Measurements from ENCODE around the gene TBC1D30. TPM values are rescaled to one million over a fixed set of nuclear protein-coding genes. Genes with fewer than 3 reads are reported as not detected.

Gene TBC1D30
- total RNA-seq, 4 donors from 2014 or later: 7.0 to 31.3 (median 9.0) TPM

DNA sequence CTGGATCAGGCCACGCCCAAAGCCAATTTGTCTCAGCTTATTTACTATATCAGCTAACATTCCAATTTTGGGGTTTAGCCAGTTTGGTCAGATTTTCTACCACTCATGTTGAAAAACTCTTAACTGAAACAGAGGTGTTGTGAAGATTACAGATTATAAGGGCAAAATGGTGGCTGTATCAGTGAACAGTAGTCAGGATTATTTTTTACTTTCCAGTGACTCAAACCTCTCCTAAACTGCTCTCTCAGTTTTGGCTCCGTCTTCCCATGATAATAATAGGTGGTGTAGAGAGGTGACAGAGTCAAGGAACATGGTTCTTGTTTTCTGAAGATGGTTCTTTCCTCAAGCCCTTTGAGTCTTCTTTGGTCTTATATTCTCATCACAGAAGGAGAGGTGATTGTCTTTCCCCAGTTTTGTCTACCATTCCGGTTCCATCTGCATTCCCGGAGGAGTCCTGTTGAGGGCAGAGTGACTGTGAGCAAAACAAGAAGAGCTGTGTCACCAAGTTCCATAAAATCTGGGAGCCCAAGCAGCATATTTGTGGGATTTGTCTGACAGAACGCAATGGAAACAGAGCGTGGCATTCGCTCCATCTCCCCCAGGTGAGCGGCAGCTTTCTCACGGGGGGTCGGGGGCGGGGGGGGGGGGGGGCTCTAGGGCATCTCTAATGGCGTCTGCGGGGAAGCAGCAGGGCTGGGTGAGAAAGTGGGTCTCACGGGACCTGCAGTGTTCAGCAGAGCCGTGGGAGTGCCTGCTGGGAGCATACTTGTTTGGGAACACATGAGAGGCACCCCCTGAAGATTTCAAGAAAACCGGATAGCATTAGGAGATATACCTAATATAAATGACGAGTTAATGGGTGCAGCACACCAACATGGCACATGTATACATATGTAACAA is 59.1 kb downstream of the TBC1D30 start:
- no peak overlapping the region for H3K4me3 ChIP-seq (replicated peaks in 1 of 3)

DNA sequence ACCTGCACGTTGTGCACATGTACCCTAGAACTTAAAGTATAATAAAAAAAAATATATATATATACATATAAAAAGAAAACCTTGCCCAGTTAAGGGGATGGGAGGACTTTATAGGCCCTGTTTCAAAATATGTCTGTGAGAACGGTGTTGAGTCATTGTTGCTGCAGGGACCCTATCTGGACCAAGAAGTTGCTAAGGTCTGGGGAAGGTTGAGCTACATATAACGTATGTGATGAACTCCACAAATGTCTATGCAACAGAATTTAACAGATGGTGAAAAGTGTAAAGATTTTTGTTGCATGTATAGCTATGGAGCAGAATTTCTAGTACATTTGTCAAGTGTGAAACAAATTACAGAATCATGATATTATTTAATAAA is 59.7 kb downstream of the TBC1D30 start:
- H3K27me3 ChIP-seq: no peaks in the 10 kb centered on the region
- TF ChIP-seq, protein P1, sequence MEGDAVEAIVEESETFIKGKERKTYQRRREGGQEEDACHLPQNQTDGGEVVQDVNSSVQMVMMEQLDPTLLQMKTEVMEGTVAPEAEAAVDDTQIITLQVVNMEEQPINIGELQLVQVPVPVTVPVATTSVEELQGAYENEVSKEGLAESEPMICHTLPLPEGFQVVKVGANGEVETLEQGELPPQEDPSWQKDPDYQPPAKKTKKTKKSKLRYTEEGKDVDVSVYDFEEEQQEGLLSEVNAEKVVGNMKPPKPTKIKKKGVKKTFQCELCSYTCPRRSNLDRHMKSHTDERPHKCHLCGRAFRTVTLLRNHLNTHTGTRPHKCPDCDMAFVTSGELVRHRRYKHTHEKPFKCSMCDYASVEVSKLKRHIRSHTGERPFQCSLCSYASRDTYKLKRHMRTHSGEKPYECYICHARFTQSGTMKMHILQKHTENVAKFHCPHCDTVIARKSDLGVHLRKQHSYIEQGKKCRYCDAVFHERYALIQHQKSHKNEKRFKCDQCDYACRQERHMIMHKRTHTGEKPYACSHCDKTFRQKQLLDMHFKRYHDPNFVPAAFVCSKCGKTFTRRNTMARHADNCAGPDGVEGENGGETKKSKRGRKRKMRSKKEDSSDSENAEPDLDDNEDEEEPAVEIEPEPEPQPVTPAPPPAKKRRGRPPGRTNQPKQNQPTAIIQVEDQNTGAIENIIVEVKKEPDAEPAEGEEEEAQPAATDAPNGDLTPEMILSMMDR (IDR thresholded peaks at IDR 0.05): no peak
- no peak for TF ChIP-seq POLR2A (IDR thresholded peaks at IDR 0.05)
- no peak overlapping the region for H3K27ac ChIP-seq
- DNase-seq: no peak
- H3K4me1 ChIP-seq: no peaks in the 10 kb centered on the region
- no peaks in the 10 kb centered on the region for H3K36me3 ChIP-seq
- WGBS, 2 donors: 90% methylated on average over 3 of the region's 3 CpGs
- intact Hi-C loops (cut with DNase I): no loop called here
- H3K9me3 ChIP-seq: no peaks in the 10 kb centered on the region
- no peak overlapping the region for H3K4me3 ChIP-seq (replicated peaks in 1 of 3)

More for the DNA sequence above, 59.1 kb downstream of the TBC1D30 start:
- H3K27ac ChIP-seq: no peak overlapping the region
- no peaks in the 10 kb centered on the region for H3K4me1 ChIP-seq
- no peak for TF ChIP-seq POLR2A (IDR thresholded peaks at IDR 0.05)
- TF ChIP-seq, protein P1 (IDR thresholded peaks at IDR 0.05): no peak
- no peaks in the 10 kb centered on the region for H3K36me3 ChIP-seq
- WGBS, 2 donors: 62 to 80% methylated on average over 16 to 17 of the region's 17 CpGs
- no peaks in the 10 kb centered on the region for H3K9me3 ChIP-seq
- no peak for DNase-seq
- H3K27me3 ChIP-seq: no peaks in the 10 kb centered on the region
- intact Hi-C loops (cut with DNase I): no loop called here

DNA sequence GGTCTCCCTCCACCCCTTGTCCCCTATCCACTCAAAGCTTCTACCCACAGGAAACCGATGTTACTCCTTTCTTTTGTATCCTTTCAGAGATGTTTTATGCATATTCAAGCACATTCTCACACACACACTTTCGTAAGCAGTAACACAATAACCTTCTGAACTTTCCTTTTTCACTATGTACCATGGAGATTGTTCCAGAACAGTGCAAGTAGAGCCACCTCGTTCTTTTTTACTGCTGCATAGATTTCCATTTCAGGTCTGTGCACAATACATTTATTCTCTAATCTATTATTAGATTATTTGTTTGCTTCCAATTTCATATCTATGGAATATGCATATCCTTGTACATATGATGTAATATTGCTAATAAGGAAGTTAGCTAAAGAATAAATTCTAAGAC is 60.3 kb downstream of the TBC1D30 start:
- no peak for DNase-seq
- Histone ChIP-seq H3K4me1 (no peaks in the 10 kb centered on the region), H3K27ac (no peak overlapping the region), H3K4me3 (replicated peaks in 1 of 3) (no peak overlapping the region), H3K36me3 (no peaks in the 10 kb centered on the region), H3K27me3 (no peaks in the 10 kb centered on the region), H3K9me3 (no peaks in the 10 kb centered on the region)
- TF ChIP-seq, protein P1 (IDR thresholded peaks at IDR 0.05): no peak
- TF ChIP-seq POLR2A (IDR thresholded peaks at IDR 0.05): no peak
- whole genome bisulfite sequencing, 2 donors: 93 to 94% methylated on average over 3 of the region's 3 CpGs
- intact Hi-C loops (cut with DNase I): no loop called here

DNA sequence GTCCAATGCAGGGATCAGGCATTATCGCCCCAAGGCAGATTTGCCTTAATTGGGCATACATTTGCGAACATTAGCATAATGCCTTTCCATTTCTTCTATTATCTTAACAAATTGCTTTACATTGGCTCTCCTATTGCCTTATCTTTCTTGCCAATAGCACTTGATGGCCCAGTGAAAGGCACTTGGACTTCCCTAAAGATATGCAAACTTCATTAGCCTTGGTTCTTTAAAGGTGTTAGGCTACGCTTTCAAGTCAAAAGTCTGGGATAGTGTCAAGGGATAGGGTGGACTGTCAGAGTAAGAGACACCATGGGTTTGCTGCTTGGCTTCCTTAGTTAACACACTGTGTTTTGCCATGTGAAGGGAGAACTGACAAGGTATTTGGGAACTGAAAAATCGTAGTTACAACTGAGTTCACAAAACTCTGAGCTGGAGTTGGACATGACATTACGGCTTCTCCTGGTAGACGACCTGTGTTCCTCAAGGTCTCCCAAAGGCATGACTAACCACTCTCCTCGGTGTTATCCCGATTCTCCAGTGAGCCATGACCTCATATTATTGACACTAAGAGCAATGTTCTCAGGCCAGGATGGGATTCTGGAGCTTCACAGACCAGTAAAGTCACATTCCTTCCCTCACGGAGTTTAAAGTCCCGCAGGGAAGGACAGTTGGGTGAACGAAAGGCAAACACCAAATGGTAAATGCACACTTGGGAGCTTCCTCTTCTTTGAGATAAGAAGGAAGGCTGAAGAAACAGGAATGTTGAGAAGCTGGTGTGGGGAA is 65.2 kb downstream of the TBC1D30 start:
- intact Hi-C loops (cut with DNase I): loop anchor here (10.0 kb wide), 1 partner anchor 1195 kb away; no protein-coding TSS in a partner anchor
- 42 to 44% methylated on average over 11 of the region's 11 CpGs for WGBS, 2 donors

More for the DNA sequence above, 65.2 kb downstream of the TBC1D30 start:
- Histone ChIP-seq H3K4me1 (no peaks in the 10 kb centered on the region), H3K27me3 (no peaks in the 10 kb centered on the region), H3K27ac (no peak overlapping the region), H3K9me3 (no peaks in the 10 kb centered on the region), H3K4me3 (replicated peaks in 1 of 3) (no peak overlapping the region), H3K36me3 (no peaks in the 10 kb centered on the region)
- TF ChIP-seq, protein P1 (IDR thresholded peaks at IDR 0.05): no peak
- TF ChIP-seq POLR2A (IDR thresholded peaks at IDR 0.05): no peak
- no peak for DNase-seq
